Stimulated activated CD4-positive, alpha-beta T cell treated with anti-CD3 and anti-CD28 coated beads, Interleukin-4, amount 100 ng/mL, for 4 hours (primary cell): ENCODE results near the gene STARD5.

Experiments used
- DNase-seq, 2 experiments: peaks; one replicate each; pipeline ENCODE4 v3.0.0-alpha.2; 2020

STARD5 gene

GRCh38 chr15:81289910-81290309, 34.0 kb downstream of the STARD5 start:
- DNase-seq, result no peak

- DNase-seq, result no peak
These were observed 35.3 kb downstream of the STARD5 start for GRCh38 chr15:81288616-81289015.

GRCh38 chr15:81288040-81288439, 35.9 kb downstream of the STARD5 start:
- DNase-seq, result no peak

- DNase-seq, result peak in 1 of 2 experiments; percentile 36
These were observed 37.3 kb downstream of the STARD5 start for GRCh38 chr15:81286621-81287121.

GRCh38 chr15:81285461-81285860, 38.5 kb downstream of the STARD5 start:
- DNase-seq, result no peak

- DNase-seq, result no peak
These were observed 39.5 kb downstream of the STARD5 start for GRCh38 chr15:81284256-81285031.

- no peak for DNase-seq
These were observed 41.0 kb downstream of the STARD5 start for GRCh38 chr15:81282911-81283310.

GRCh38 chr15:81282606-81282895, 41.4 kb downstream of the STARD5 start:
- DNase-seq, result no peak

GRCh38 chr15:81281766-81282605, 42.0 kb downstream of the STARD5 start:
- no peak for DNase-seq

- no peak for DNase-seq
These were observed 42.5 kb downstream of the STARD5 start for GRCh38 chr15:81281456-81281735.

- DNase-seq, result no peak
These were observed 43.1 kb downstream of the STARD5 start for GRCh38 chr15:81280696-81281455.

GRCh38 chr15:81279621-81280485, 44.1 kb downstream of the STARD5 start:
- no peak for DNase-seq

GRCh38 chr15:81278306-81279029, 45.5 kb downstream of the STARD5 start:
- no peak for DNase-seq

GRCh38 chr15:81277851-81278250, 46.1 kb downstream of the STARD5 start:
- DNase-seq, result no peak

GRCh38 chr15:81276967-81277366, 47.0 kb downstream of the STARD5 start:
- DNase-seq, result no peak

GRCh38 chr15:81275711-81276392, 48.1 kb downstream of the STARD5 start:
- DNase-seq, result no peak

- peak; percentile 75 to 77 for DNase-seq
These were observed 48.8 kb downstream of the STARD5 start for GRCh38 chr15:81274931-81275707.

- no peak for DNase-seq
These were observed 49.7 kb downstream of the STARD5 start for GRCh38 chr15:81274255-81274654.

- no peak for DNase-seq
These were observed 50.1 kb downstream of the STARD5 start for GRCh38 chr15:81273855-81274254.

- no peak for DNase-seq
These were observed 50.7 kb downstream of the STARD5 start for GRCh38 chr15:81273200-81273599.
